Activated CD4-positive, alpha-beta T cell treated with anti-CD3 and anti-CD28 coated beads, Interleukin-2, amount 50 U/mL, for 1 hour (primary cell): ENCODE measurements around the gene ZNF266.

ENCODE experiments used
- DNase-seq: peaks from one replicate; pipeline ENCODE4 v3.0.0-alpha.2; 2020

The ZNF266 gene

DNA sequence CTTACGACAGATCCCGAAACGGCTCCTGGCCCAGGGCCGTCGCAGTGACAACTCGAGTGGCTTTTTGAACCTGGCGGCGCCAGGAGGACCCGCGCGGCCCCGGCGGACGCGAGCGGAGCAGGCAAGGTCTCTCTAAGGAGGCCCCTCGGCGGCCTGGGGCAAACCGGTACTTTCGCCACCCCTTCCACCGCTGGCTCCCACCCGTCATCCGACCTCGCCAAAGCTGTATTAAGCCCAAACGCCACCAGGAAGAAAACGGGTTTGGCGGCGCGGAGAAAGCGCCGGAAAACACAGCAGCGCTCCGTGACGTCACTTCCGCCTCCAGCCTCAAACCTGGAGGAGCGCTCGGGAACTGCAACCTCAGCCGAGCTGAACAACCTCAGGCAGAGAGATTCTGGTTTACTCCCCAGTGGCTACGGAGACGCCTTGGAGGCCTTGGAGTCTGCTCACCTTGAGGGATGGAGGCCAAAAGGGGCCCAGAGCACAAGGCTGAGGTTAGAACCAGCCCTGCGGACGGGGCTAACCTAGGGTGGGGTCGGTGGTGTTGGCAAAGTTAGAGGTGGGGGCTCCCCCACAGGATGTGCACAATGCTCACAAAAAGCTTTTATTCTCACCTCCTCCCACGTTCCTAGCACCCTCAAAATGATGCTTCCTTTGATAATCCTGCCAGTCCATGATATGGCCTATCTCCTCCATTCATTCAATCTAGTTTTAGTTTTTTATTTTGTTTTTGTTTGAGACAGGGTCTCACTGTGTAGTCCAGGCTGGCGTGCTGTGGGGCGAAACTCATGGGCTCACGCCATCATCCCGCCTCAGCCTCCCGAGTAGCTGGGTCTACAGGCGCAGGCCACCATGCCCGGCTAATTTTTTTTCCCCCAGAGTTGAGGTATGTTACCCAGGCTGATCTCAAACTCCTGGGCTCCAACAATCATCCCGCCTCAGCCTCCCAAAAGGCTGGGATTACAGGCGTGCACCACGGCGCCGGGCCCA lies at the start of gene ZNF266:
ZNF266 (minus strand) TSS at position 295 of the 990 bp plus-strand sequence. CDS start 15,484 bp downstream, outside the sequence.
- peak; percentile 94 for DNase-seq

DNA sequence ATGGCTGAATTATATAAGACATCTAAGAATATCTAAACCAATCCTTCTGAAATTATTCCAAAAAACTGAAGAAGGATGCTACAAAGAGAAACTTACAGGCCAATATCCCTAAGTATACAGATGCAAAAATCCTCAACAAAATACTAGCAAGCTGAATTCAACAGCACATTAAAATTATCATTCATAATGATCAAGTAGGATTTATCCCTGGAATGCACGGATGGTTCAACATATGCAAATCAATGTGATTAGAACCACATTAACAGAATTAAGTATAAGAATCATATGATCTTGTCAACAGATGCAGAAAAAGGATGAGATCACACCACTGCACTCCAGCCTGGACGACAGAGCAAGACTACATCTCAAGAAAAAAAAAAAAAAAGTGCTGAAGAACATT lies 49.8 kb upstream of the ZNF266 start:
- DNase-seq = no peak

GRCh38 chr19:9474975-9475374 lies 39.6 kb upstream of the ZNF266 start:
- DNase-seq = no peak

DNA sequence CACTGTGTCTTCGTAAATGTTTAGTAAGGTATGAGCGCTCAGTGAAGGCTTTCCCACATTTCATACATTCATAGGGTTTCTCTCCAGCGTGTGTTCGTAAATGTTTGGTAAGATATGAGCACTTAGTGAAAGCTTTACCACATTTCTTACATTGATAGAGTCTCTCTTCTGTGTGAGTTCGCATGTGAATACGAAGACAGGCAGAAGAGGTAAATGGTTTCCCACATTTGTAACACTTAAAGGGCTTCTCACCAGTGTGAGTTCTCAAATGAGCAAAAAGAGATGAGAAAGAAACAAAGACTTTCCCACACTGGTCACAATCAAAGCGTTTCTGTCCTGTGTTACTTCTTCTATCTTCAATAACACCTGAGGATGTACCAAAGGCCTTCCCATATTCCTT lies 31.8 kb upstream of the ZNF266 start:
- no peak for DNase-seq

- DNase-seq = no peak
These were observed 26.6 kb upstream of the ZNF266 start for GRCh38 chr19:9461938-9462337.

DNA sequence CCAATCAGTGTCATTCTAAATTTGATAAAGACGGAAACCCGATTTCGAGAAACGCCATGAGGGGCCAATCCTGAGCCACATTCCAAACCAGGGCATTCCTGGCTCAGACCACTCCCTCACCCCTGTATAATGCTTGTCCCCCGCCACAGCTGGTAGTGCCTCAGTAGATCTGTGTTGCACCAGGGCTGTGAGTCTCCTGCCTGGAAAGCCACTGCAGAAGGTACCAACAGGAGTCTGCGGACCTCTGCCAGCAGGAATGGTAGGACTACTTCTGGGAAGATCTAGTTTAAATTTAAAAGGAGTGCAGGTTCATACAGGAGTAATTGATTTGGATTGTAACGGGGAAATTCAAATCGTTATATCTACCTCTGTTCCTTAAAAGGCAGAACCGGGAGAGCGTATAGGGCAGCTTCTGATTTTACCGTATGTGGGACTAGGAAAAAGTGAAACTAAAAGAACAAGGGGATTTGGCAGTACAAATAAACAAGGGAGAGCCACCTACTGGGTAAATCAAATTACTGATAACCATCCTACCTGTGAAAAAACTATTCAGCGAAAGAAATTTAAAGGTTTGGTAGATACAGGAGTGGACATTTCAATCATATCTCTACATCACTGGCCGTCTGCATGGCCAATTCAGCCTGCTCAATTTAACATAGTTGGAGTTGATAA lies 20.8 kb upstream of the ZNF266 start:
- DNase-seq = no peak

- DNase-seq = no peak
These were observed 18.6 kb upstream of the ZNF266 start for GRCh38 chr19:9453953-9454352.

DNA sequence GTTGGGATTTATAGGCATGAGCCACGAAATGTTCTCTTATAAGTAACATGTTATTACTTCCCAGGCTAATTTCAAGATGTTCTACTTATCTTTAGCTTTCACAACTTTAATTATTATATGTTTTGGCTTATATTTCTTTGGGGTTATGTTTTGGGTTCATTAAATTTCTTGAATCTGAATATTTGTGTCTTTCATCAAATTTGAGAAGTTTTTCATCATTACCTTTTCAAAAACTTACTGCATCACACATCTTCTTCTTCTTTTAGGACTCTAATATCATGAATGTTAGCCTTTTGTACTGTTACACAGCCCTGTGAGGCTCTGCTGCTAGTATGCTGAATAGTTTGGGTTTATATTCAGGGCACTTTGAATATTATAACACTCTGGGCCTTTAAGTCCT lies 9.7 kb upstream of the ZNF266 start:
- no peak for DNase-seq

DNA sequence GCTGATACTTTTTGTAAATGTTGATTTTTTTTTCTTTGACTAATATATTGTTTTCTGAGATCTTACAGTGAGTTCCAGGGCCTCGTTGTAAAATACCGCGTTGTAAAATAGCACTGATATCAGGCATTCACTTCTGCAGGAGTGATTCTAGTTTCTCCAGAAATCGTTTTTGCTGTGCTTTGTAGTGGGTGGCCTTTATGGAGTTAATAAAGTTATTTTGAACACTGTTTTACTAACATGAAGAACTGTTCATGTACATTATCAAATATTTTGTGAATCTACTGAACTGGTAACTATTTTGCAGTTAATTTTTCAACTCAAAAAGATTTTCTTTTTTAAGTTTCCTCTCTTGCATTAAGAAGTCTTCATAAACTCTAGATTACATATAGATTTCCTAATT lies 985 bp upstream of the ZNF266 start:
- DNase-seq = no peak

DNA sequence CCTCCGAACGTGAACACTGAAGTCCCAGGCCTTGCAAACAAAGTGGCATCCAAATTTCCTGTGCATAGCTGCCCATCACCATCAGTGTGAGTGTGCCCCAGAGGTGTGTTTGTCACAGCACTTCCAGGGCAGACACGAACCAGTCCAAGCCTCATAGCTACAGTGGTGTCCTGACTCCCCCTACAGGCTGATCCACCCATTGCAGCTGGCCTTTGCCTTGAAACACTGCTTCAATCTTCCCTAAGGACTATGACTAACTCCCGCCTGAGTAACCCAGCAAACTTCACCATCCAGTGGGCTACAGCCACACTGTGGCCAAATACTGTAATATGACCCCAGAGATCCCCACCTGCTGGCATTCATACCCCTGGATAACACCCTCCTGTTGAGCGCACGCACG lies 3.9 kb downstream of the ZNF266 start:
- DNase-seq = peak; percentile 24

GRCh38 chr19:9430444-9430843 lies 4.9 kb downstream of the ZNF266 start:
- DNase-seq = no peak

DNA sequence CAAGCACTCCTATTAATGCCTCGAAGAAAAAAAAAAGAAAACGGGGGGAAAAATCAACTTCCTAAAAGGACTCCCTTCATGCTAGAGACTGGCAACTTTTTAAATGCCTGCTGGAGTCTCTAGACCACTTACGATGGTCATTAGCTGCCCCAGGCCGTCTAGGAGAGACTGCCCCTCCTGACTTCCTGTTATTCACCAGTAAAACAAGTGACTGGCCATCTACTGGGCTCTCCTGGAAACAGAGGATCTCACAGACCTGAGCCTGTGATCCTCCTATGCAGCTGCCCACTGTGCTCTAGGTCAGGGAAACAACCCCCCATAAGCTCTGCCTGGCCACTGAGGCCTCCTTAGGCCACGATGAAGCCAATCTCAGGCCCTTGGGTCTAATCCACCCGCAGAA lies 7.4 kb downstream of the ZNF266 start:
- no peak for DNase-seq

GRCh38 chr19:9413240-9413954 lies 22.0 kb downstream of the ZNF266 start:
- no peak for DNase-seq

DNA sequence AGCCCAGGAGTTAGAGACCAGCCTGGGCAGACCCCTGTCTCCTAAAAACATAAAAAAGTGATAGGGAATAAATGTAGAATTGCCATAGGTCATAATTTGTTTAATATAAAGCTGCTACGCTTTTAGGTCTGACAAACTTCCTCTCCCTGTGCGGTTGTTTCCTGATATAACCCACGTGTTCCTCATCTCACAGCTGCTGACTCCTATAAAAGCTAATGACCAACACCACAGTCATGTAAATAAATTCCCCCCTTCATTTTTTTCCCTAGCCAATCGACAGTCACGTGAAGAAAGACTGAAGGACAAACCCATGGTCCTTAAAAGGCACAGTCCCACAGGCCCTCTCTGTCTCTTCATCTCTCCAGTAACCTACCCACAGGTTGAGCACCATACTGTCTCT lies 27.5 kb downstream of the ZNF266 start:
- no peak for DNase-seq

DNA sequence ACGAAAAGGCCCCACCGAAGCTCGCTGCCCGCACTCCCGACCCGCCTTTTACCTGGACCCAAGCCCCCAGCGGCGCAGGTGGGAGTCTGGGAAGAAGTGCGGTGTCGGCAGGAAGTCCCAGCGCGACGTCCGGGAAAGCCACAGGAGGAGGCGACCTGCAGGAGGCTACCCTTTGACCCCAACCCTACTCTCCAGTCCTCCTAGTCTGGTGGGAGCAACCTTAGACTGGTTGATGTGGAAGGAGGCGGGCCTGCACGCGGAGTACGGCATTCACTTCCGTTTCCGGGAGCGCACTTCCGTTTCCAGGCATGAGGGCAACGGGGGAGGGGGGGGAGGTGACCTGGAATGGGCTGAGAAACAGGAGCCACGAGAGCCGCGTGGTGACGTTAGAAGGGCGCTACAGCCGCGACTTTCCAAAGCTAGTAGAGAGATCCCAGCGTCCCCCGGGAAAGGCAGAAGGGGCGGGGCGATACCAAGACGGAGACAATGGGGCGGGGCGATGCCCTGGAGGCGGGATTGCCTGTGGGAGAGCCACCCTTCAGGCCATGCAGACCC lies 28.5 kb downstream of the ZNF266 start:
- peak; percentile 32 for DNase-seq

DNA sequence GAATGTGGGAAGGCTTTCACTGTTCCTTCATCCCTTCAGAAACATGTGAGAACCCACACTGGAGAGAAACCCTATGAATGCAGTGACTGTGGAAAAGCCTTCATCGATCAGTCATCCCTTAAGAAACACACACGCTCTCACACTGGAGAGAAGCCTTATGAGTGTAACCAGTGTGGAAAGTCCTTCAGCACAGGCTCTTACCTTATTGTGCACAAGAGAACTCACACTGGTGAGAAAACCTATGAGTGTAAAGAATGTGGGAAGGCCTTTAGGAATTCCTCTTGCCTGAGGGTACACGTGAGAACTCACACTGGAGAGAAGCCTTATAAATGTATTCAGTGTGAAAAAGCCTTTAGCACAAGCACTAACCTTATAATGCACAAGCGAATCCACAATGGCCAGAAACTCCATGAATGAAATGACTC lies 54.0 kb downstream of the ZNF266 start:
- no peak for DNase-seq

GRCh38 chr19:9370738-9371619 lies 64.4 kb downstream of the ZNF266 start:
- DNase-seq = no peak

DNA sequence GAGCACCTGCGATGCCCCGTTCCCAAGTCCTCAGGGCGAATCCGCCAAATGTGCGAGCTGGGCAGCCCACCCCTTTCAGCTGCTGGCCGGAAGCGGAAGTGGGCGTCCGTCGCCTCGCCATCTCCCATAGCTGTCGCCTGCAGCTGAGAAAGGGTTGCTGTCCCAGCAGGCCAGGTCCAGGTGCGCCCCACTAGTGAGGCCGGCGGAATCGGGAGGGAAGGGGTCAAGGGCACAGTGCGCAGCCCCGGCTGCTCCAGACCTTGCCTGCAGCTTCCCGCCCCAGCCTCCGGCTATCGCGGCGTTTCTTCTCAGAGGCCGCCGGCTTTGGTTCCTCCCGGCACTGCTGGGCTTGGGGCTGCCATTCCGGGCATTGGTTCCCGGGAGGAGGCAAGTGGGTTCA lies 72.5 kb downstream of the ZNF266 start, which contains the start of gene ZNF177:
ZNF177 (plus strand) TSS at position 109 of the 400 bp plus-strand sequence. CDS start 15,299 bp downstream, outside the sequence.
- DNase-seq = no peak
